ENCODE results near the gene SENP3. TPM values are rescaled to one million over a fixed set of nuclear protein-coding genes. Genes with fewer than 3 reads are reported as not detected.

SENP3 gene
- total and polyA plus RNA-seq, 2 of the 13 experiments (the other 11 are each of a cell fraction or from before 2014, with no cell fraction given): 55.8 to 75.4 TPM

GRCh38 chr17:7561028-7561575 is 617 bp upstream of the SENP3 start (continued):
- TF ChIP-seq GLMP (CRISPR knock-in tag; IDR thresholded peaks at IDR 0.05; ENCODE audit: borderline replicate concordance) (no peak), ZNF720 (CRISPR knock-in tag; IDR thresholded peaks at IDR 0.05) (no peak), MTF2 (CRISPR knock-in tag; IDR thresholded peaks at IDR 0.05; ENCODE audit: borderline replicate concordance) (peak; percentile 22; the same call in 1 of the 2 replicates), ZNF292 (CRISPR knock-in tag; IDR thresholded peaks at IDR 0.05; ENCODE audit: borderline replicate concordance, low read depth) (no peak), KDM4B (CRISPR knock-in tag; IDR thresholded peaks at IDR 0.05) (no peak), BHLHE40 (IDR thresholded peaks at IDR 0.05; ENCODE audit: low read length) (no peak), FOXK1 (CRISPR knock-in tag; IDR thresholded peaks at IDR 0.05; ENCODE audit: borderline replicate concordance, low read depth) (no peak), PHF5A (CRISPR knock-in tag; IDR thresholded peaks at IDR 0.05; ENCODE audit: low read depth, unreplicated experiment) (no peak), ZNF841 (CRISPR knock-in tag; IDR thresholded peaks at IDR 0.05; ENCODE audit: borderline replicate concordance) (no peak), MXD4 (CRISPR knock-in tag; IDR thresholded peaks at IDR 0.05) (no peak), ZNF207 (IDR thresholded peaks at IDR 0.05; ENCODE audit: borderline replicate concordance) (no peak), ZNF709 (CRISPR knock-in tag; IDR thresholded peaks at IDR 0.05) (no peak; the same call in 1 of the 2 replicates), PITX1 (CRISPR knock-in tag; IDR thresholded peaks at IDR 0.05) (no peak), TSC22D2 (CRISPR knock-in tag; IDR thresholded peaks at IDR 0.05; ENCODE audit: borderline replicate concordance) (0 out of 2 replicates have a peak, but pooled peaks have one; percentile 4), ZFP91 (CRISPR knock-in tag; IDR thresholded peaks at IDR 0.05; ENCODE audit: borderline replicate concordance) (no peak; the same call in 1 of the 2 replicates), ZNF407 (CRISPR knock-in tag; IDR thresholded peaks at IDR 0.05; ENCODE audit: not compliant biosample characterization) (no peak)
- TF ChIP-seq, protein P1, sequence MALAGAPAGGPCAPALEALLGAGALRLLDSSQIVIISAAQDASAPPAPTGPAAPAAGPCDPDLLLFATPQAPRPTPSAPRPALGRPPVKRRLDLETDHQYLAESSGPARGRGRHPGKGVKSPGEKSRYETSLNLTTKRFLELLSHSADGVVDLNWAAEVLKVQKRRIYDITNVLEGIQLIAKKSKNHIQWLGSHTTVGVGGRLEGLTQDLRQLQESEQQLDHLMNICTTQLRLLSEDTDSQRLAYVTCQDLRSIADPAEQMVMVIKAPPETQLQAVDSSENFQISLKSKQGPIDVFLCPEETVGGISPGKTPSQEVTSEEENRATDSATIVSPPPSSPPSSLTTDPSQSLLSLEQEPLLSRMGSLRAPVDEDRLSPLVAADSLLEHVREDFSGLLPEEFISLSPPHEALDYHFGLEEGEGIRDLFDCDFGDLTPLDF (CRISPR knock-in tag; IDR thresholded peaks at IDR 0.05): no peak
